GM12878 (cell line): ENCODE results near the gene GGTLC2. TPM values are rescaled to one million over a fixed set of nuclear protein-coding genes. Genes with fewer than 3 reads are reported as not detected.

Experiments used
- ATAC-seq: fragments of 200-7000 bp; cut with Tn5 transposase; 3 replicates; pipeline ENCODE4 v1.9.1; 2020; ENCODE audit warnings: mild to moderate bottlenecking, moderate library complexity
- BruUV-seq: library from RNA; stranded (reverse); fragments of 400-500 nt; replicated peaks from 2 replicates; lab custom pipeline; 2021; lab: Mats Ljungman, UMichigan
- CTCF ChIA-PET: fragments of 300-600 bp; sonication (Branson Sonifier 250); formaldehyde crosslinking; extraction: SDS; loops from one replicate; lab custom pipeline; 2021; ENCODE audit warnings: inconsistent platforms; lab: Yijun Ruan, JAX
- POLR2A ChIA-PET: fragments of 350-600 bp; formaldehyde crosslinking; extraction: SDS; loops from one replicate; lab custom pipeline; 2021; ENCODE audit warnings: inconsistent platforms; lab: Charles Lee
- RAD21 ChIA-PET: fragments of 300-600 bp; sonication (Branson Sonifier 250); formaldehyde crosslinking; loops from one replicate; lab custom pipeline; 2023; ENCODE audit warnings: antibody characterized with exemption; ENCODE audit not compliant: unreplicated experiment; lab: Charles Lee
- SMC1A ChIA-PET: fragments of 300-600 bp; sonication (Branson Sonifier 250); formaldehyde crosslinking; loops from one replicate; lab custom pipeline; 2023; ENCODE audit not compliant: unreplicated experiment, uncharacterized antibody; lab: Charles Lee
- DNase-seq: peaks from one replicate; pipeline ENCODE4 v3.0.0-alpha.2; 2011; ENCODE audit warnings: low read depth, low spot score
- FAIRE-seq: peaks from 3 replicates; lab custom pipeline; 2011; peaks lifted over from hg19 to GRCh38; lab: Jason Lieb, UNC
- H2AFZ ChIP-seq: 2 replicates; pipeline ENCODE4 v1.6.0; 2011; ENCODE audit warnings: low read depth, low read length, control low read depth; ENCODE audit not compliant: control insufficient read depth
- H3K27ac ChIP-seq: 2 replicates; pipeline ENCODE4 v1.5.1; 2011; ENCODE audit warnings: control low read depth; ENCODE audit not compliant: control insufficient read depth, insufficient read depth
- H3K27me3 ChIP-seq, 2 experiments: replicated peaks in 1 of 2; 2 replicates each; pipeline versions ENCODE4 v1.6.0 to v1.6.1; 2011; ENCODE audit warnings: low read length in 1 of 2; ENCODE audit not compliant: control insufficient read depth in 2 of 2, insufficient read depth in 2 of 2
- H3K36me3 ChIP-seq, 2 experiments: 2 replicates each; pipeline ENCODE4 v1.5.1; 2011; ENCODE audit warnings: low read length in 1 of 2; ENCODE audit not compliant: control insufficient read depth in 2 of 2, insufficient read depth in 2 of 2
- H3K4me1 ChIP-seq: 2 replicates; pipeline ENCODE4 v1.6.1; 2011; ENCODE audit warnings: mild to moderate bottlenecking, low read length, moderate library complexity, mixed read lengths; ENCODE audit not compliant: control insufficient read depth, insufficient read depth
- H3K4me2 ChIP-seq: 2 replicates; pipeline ENCODE4 v1.6.0; 2011; ENCODE audit warnings: control low read depth; ENCODE audit not compliant: control insufficient read depth, insufficient read depth
- H3K4me3 ChIP-seq: fragments of 200-600 bp; sonication (generic); 2 replicates; pipeline ENCODE4 v1.5.1; 2016
- H3K79me2 ChIP-seq: 2 replicates; pipeline ENCODE4 v1.6.0; 2011; ENCODE audit warnings: low read length; ENCODE audit not compliant: control insufficient read depth, insufficient read depth
- H3K9ac ChIP-seq: 2 replicates; pipeline ENCODE4 v1.8.0; 2011; ENCODE audit warnings: low read length, control low read depth, mixed read lengths; ENCODE audit not compliant: control insufficient read depth, insufficient read depth
- H3K9me3 ChIP-seq: replicated peaks from 3 replicates; pipeline ENCODE4 v1.5.1; 2011; ENCODE audit warnings: mild to moderate bottlenecking, low read length; ENCODE audit not compliant: control insufficient read depth, insufficient read depth
- H4K20me1 ChIP-seq: 2 replicates; pipeline ENCODE4 v1.6.0; 2011; ENCODE audit not compliant: control insufficient read depth, insufficient read depth
- CBX3 ChIP-seq: fragments of 200-600 bp; sonication (generic); IDR thresholded peaks from 2 replicates; pipeline ENCODE4 v1.6.1; 2016; ENCODE audit warnings: low read depth, borderline replicate concordance
- FOXM1 ChIP-seq: IDR thresholded peaks from 2 replicates; pipeline ENCODE4 v1.6.1; 2012; ENCODE audit warnings: low read depth, mild to moderate bottlenecking, inconsistent platforms, low read length, moderate library complexity
- JUNB ChIP-seq: IDR thresholded peaks from 2 replicates; pipeline ENCODE4 v1.6.1; 2016; ENCODE audit warnings: antibody characterized with exemption, mild to moderate bottlenecking
- RBBP5 ChIP-seq: fragments of 200-600 bp; sonication (generic); conservative IDR thresholded peaks from 2 replicates; pipeline ENCODE4 v1.6.1; 2016
- SKIL ChIP-seq: fragments of 450-650 bp; IDR thresholded peaks from 2 replicates; pipeline ENCODE4 v1.6.1; 2017; ENCODE audit warnings: mild to moderate bottlenecking, low read depth, inconsistent platforms; ENCODE audit not compliant: poor library complexity, severe bottlenecking
- WGBS: methylation state at CpG from one replicate; pipeline ENCODE4 v1.1.6; 2016; ENCODE audit warnings: low lambda C conversion rate; ENCODE audit not compliant: insufficient replicate concordance, insufficient coverage; ENCODE audit errors: missing lambda C conversion rate; 5-methylcytosine and 5-hydroxymethylcytosine counted together
- in situ Hi-C: fragments of 300-500 bp; cut with MboI; formaldehyde crosslinking; loops from 9 replicates; pipeline ENCODE4 v1.14.3; 2018; ENCODE audit warnings: mixed read lengths
- intact Hi-C: fragments of 100-400 bp; cut with micrococcal nuclease; formaldehyde crosslinking; loops from one replicate; pipeline ENCODE4 v1.14.2; 2022; ENCODE audit not compliant: unreplicated experiment
- polyA plus RNA-seq, 11 experiments: library from polyadenylated mRNA; depleted of rRNA in 4 of 11; unstranded in 6 of 11; stranded (reverse) in 5 of 11; fragments of >200 nt; fragmentation: Nextera tagmentation in 4 of 11; fragmentation: Illumina TruSeq in 1 of 11; extraction: Ambion mirVana in 4 of 11; extraction: Trizol in 1 of 11; gene quantifications; 1 replicate in 1 of 11; 2 replicates in 10 of 11; pipeline versions ENCODE4 v1.2.1 to v1.2.3, GENCODE V29; 2011 to 2016; ENCODE audit warnings: inconsistent platforms in 2 of 11, missing spikeins in 2 of 11, low read depth in 1 of 11
- total RNA-seq, 4 experiments: library from RNA; depleted of rRNA in 3 of 4; stranded (reverse); fragments of >200 nt in 3 of 4; fragmentation: Illumina TruSeq in 1 of 4; extraction: Trizol in 1 of 4; gene quantifications; 2 replicates each; pipeline versions ENCODE4 v1.2.1 to v1.2.3, GENCODE V29; 2013 to 2021
- TF ChIP-seq, protein P1 (sequence below): fragments of 450-650 bp; IDR thresholded peaks from 2 replicates; pipeline ENCODE4 v1.6.1; 2017; ENCODE audit warnings: mild to moderate bottlenecking, moderate library complexity
- TF ChIP-seq, protein P2 (sequence below): fragments of 450-650 bp; formaldehyde crosslinking; IDR thresholded peaks from 2 replicates; pipeline ENCODE4 v1.5.0; 2022; ENCODE audit warnings: mild to moderate bottlenecking, missing genetic modification characterization

Gene GGTLC2
- total and polyA plus RNA-seq, 10 of the 15 experiments (the other 5 are each of a cell fraction or from before 2014, with no cell fraction given) = not detected

- 65% methylated on average over 4 of the region's 4 CpGs for WGBS
- Histone ChIP-seq H3K27ac (no peak overlapping the region), H3K9me3 (no peaks in the 10 kb centered on the region), H3K27me3 (no peaks in the 10 kb centered on the region), H3K79me2 (no peaks in the 10 kb centered on the region), H4K20me1 (no peaks in the 10 kb centered on the region), H3K9ac (no peak overlapping the region), H3K4me1 (peaks cover 4% of the 10 kb centered on the region), H3K4me3 (no peak overlapping the region), H3K36me3 (no peaks in the 10 kb centered on the region), H3K4me2 (no peak overlapping the region), H2AFZ (no peak overlapping the region)
- SMC1A ChIA-PET = no interaction called here
- in situ Hi-C loops = no loop called here
- CTCF ChIA-PET = interaction anchor here (3.8 kb wide), 1 partner anchor 12 kb away, joined by 19 read pairs; no protein-coding TSS in a partner anchor
- BruUV-seq = no TSS peak
- no peak for FAIRE-seq
- RAD21 ChIA-PET = no interaction called here
- no peak for ATAC-seq
- no peak for DNase-seq
- TF ChIP-seq FOXM1 = no peak
- POLR2A ChIA-PET = no interaction called here
- intact Hi-C loops = no loop called here
Measured at GRCh38 chr22:22678970-22679369, 34.6 kb downstream of the GGTLC2 start.

DNA sequence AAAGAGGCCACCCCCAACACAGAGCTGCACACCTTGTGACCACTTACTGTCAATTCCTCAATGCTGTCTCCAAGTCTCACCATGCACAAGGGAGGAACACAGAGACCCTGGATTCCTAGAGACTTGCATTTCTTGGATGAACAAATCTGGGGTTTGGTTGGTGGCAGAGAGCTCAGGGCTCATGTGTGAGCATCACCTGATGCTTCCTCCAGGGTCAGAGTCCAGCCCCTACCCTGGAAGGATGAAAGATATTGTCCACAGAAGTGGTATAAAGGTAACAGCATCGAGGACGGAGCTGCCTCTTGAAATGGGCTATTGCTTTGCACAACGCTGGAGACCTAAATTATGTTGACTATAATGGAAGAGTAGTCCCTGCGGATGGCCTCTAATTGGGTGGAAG lies 36.0 kb downstream of the GGTLC2 start:
- in situ Hi-C loops = no loop called here
- BruUV-seq = no TSS peak
- TF ChIP-seq JUNB (no peak), RBBP5 (no peak), SKIL (no peak), CBX3 (no peak)
- TF ChIP-seq, protein P1, sequence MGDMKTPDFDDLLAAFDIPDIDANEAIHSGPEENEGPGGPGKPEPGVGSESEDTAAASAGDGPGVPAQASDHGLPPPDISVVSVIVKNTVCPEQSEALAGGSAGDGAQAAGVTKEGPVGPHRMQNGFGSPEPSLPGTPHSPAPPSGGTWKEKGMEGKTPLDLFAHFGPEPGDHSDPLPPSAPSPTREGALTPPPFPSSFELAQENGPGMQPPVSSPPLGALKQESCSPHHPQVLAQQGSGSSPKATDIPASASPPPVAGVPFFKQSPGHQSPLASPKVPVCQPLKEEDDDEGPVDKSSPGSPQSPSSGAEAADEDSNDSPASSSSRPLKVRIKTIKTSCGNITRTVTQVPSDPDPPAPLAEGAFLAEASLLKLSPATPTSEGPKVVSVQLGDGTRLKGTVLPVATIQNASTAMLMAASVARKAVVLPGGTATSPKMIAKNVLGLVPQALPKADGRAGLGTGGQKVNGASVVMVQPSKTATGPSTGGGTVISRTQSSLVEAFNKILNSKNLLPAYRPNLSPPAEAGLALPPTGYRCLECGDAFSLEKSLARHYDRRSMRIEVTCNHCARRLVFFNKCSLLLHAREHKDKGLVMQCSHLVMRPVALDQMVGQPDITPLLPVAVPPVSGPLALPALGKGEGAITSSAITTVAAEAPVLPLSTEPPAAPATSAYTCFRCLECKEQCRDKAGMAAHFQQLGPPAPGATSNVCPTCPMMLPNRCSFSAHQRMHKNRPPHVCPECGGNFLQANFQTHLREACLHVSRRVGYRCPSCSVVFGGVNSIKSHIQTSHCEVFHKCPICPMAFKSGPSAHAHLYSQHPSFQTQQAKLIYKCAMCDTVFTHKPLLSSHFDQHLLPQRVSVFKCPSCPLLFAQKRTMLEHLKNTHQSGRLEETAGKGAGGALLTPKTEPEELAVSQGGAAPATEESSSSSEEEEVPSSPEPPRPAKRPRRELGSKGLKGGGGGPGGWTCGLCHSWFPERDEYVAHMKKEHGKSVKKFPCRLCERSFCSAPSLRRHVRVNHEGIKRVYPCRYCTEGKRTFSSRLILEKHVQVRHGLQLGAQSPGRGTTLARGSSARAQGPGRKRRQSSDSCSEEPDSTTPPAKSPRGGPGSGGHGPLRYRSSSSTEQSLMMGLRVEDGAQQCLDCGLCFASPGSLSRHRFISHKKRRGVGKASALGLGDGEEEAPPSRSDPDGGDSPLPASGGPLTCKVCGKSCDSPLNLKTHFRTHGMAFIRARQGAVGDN = no peak
- TF ChIP-seq, protein P2, sequence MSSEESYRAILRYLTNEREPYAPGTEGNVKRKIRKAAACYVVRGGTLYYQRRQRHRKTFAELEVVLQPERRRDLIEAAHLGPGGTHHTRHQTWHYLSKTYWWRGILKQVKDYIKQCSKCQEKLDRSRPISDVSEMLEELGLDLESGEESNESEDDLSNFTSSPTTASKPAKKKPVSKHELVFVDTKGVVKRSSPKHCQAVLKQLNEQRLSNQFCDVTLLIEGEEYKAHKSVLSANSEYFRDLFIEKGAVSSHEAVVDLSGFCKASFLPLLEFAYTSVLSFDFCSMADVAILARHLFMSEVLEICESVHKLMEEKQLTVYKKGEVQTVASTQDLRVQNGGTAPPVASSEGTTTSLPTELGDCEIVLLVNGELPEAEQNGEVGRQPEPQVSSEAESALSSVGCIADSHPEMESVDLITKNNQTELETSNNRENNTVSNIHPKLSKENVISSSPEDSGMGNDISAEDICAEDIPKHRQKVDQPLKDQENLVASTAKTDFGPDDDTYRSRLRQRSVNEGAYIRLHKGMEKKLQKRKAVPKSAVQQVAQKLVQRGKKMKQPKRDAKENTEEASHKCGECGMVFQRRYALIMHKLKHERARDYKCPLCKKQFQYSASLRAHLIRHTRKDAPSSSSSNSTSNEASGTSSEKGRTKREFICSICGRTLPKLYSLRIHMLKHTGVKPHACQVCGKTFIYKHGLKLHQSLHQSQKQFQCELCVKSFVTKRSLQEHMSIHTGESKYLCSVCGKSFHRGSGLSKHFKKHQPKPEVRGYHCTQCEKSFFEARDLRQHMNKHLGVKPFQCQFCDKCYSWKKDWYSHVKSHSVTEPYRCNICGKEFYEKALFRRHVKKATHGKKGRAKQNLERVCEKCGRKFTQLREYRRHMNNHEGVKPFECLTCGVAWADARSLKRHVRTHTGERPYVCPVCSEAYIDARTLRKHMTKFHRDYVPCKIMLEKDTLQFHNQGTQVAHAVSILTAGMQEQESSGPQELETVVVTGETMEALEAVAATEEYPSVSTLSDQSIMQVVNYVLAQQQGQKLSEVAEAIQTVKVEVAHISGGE (CRISPR knock-in tag) = no peak

More for the DNA sequence above, 36.0 kb downstream of the GGTLC2 start:
- peaks cover 8% of the 10 kb centered on the region for H3K4me1 ChIP-seq
- H3K27me3 ChIP-seq = no peaks in the 10 kb centered on the region
- intact Hi-C loops = no loop called here
- H3K27ac ChIP-seq = no peak overlapping the region
- RAD21 ChIA-PET = interaction anchor here (1.3 kb wide), 1 partner anchor 14 kb away, joined by 6 read pairs; no protein-coding TSS in a partner anchor
- no peaks in the 10 kb centered on the region for H3K36me3 ChIP-seq
- H3K4me3 ChIP-seq = no peak overlapping the region
- ATAC-seq (no peak), DNase-seq (no peak), FAIRE-seq (no peak)
- no peak overlapping the region for H3K9ac ChIP-seq
- no peaks in the 10 kb centered on the region for H4K20me1 ChIP-seq
- no peaks in the 10 kb centered on the region for H3K79me2 ChIP-seq
- H2AFZ ChIP-seq = no peak overlapping the region
- 69% methylated on average over 4 of the region's 4 CpGs for WGBS
- H3K4me2 ChIP-seq = no peak overlapping the region
- POLR2A ChIA-PET = no interaction called here
- SMC1A ChIA-PET = no interaction called here
- CTCF ChIA-PET = interaction anchor here (0.9 to 3.8 kb wide), 4 partner anchors 13 to 216 kb away, joined by 3 to 19 read pairs (median 8); no protein-coding TSS in a partner anchor
- no peaks in the 10 kb centered on the region for H3K9me3 ChIP-seq
